Ramos (cell line): ENCODE data around the gene POLG.

ENCODE experiments used
- in situ Hi-C: fragments of 300-500 bp; cut with MboI; formaldehyde crosslinking; loops from one replicate; pipeline ENCODE4 v1.14.3; 2022; ENCODE audit warnings: low sequenced_read_pairs; ENCODE audit not compliant: unreplicated experiment

The POLG gene

DNA sequence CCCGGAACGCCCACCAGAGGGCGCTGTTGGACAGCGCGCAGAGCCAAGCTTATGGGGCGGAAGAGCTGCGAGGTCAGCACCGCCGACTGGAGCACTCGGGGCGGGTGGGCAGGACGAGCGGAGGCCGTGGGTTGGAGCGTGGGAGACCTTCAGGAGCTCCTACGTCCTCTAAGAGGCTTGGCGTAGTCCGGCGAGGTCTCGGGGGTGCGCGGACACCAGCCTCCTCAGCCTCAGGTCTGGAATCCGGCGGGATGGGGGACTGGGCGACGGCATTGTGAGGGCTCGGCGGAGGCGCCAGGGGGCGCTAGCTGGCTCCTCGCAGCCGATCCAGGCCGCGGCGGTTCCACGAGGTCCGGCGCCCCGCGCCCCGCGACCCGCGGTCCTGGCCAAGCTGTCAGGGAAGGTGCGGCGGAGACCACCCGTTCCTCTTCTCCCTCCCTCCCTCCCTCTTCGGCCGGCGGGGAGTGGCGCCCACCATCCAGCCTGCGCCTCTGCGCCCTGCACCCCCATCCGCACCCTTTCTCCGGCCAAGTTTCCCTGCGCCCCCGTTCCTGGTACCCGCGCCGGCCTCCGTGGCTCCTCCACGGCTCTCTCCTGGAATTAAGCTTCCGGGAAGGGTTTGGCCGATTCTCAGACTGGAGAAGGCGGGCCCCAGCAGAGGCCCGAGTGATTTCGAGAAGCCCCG is 24.3 kb upstream of the POLG start:
- in situ Hi-C loops, result loop anchor here (10.0 kb wide), 1 partner anchor 106 kb away; no protein-coding TSS in a partner anchor

- in situ Hi-C loops, result loop anchor here (10.0 kb wide), 1 partner anchor 106 kb away; no protein-coding TSS in a partner anchor
Observed at GRCh38 chr15:89358435-89358754, 23.8 kb upstream of the POLG start.

DNA sequence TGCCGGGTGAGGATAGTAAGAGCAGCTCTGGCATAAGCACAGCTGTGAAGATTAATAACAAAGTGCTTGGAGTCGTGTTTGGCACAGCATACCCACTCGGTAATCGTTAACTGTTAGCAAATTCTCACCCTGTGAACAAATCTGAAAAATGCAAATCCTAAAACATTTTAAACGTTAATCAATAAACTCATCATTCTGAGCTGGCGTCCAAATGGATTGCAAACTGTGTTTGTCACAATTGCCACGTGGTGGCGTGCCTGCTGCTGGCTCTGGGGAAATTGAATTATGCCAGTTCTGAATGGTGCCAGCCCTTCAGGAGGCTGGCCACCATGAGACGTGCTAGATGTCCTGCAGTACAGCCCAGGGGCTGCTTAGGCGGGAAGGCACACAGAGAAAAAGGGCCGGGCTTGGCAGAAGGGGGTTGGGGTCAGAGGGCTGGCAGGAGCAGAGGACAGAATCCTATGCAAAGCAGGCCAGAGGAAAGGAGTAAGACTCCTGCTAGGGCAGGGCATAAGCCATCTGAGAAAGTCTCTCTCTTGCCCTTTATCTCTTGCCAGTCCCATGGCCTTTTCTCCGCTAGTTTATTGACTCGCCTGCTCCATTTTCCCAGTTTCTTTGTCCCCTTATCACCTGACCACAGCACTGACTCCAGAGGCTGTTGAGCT is 22.1 kb upstream of the POLG start:
- in situ Hi-C loops, result loop anchor here (10.0 kb wide), 1 partner anchor 108 kb away; no protein-coding TSS in a partner anchor

DNA sequence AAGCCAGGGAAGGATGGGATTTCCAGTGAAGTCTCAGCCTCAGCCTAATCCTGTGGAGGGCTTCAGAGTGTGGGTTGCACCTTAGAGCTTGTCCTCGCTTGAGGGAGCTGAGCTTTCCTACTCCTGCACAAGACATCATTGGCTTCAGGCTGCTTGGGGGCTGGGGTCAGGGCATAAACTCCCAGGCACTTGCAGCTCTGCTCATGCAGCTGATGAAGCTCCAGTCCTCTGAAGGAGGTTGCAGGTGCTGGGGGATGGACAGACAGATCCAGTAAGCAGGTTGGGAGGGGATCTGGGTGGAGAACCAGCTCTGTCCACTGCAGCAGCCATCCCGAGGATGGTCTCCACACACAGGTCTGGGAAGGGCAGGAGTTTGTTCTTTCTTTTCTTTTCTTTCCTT is 19.4 kb upstream of the POLG start:
- in situ Hi-C loops, result loop anchor here (10.0 kb wide), 1 partner anchor 111 kb away; no protein-coding TSS in a partner anchor

DNA sequence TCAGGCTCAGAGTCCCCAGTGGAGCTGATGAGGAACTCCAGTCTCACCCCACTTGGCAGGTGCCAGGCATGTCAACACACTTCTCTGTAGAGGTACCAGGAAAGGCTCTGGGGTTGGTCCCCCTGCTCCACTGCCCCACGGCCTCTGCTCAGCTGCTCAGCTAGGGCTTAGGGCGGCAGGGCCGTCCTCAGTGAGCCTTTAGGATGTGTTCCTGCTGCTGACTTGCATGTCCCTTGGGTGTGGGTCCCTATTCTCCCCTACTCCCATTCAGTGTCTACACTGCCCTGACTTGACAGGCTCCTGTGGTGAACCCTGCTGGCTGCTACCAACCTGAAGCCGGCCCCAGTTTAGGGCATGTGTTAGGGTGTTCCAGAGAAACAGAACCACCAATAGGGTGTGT is 17.9 kb upstream of the POLG start:
- in situ Hi-C loops, result loop anchor here (10.0 kb wide), 1 partner anchor 112 kb away; no protein-coding TSS in a partner anchor

DNA sequence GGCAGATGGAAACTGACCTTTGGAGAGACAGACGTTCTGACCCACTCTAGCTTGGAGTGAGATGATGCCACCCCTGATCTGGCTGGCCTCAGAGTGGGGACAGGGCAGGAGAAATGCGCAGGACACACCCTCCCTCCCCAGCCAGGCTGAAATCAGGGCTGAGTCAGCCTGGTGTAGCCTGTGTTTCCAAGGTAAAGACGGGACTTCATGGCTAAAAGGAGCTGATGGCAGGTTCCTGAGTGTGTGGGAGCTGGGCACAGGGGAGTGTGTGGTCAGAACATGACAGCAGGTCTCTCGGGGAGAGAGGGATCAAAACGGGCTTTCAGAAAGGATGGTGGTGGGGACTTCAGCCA is 14.6 kb upstream of the POLG start:
- in situ Hi-C loops, result no loop called here

- in situ Hi-C loops, result no loop called here
Observed at GRCh38 chr15:89346516-89347231, 12.1 kb upstream of the POLG start.

- in situ Hi-C loops, result no loop called here
Observed at GRCh38 chr15:89345248-89345647, 10.6 kb upstream of the POLG start.

- in situ Hi-C loops, result no loop called here
Observed at GRCh38 chr15:89342840-89343239, 8.2 kb upstream of the POLG start.

GRCh38 chr15:89341316-89342005 is 6.8 kb upstream of the POLG start:
- in situ Hi-C loops, result no loop called here

GRCh38 chr15:89340573-89340972 is 5.9 kb upstream of the POLG start:
- in situ Hi-C loops, result no loop called here

DNA sequence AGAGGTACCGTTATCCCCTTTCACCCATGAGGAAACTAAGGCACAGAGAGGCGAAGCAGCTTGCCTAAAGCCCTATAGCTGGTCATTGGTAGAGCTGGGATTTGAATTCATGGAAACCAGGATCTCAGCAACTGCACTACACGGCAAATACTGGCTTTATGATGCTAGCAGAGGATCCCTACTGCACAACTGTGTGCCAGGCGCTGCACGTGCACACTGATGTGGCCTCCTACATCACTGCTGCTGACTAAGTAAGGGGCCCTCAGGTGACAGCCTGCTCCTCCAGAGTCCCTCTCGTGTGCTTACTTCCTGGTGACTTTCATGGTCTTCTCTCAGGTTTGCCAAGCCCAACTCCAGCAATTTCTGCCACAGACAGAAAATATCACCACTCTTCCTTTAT is 3.4 kb upstream of the POLG start:
- in situ Hi-C loops, result no loop called here

DNA sequence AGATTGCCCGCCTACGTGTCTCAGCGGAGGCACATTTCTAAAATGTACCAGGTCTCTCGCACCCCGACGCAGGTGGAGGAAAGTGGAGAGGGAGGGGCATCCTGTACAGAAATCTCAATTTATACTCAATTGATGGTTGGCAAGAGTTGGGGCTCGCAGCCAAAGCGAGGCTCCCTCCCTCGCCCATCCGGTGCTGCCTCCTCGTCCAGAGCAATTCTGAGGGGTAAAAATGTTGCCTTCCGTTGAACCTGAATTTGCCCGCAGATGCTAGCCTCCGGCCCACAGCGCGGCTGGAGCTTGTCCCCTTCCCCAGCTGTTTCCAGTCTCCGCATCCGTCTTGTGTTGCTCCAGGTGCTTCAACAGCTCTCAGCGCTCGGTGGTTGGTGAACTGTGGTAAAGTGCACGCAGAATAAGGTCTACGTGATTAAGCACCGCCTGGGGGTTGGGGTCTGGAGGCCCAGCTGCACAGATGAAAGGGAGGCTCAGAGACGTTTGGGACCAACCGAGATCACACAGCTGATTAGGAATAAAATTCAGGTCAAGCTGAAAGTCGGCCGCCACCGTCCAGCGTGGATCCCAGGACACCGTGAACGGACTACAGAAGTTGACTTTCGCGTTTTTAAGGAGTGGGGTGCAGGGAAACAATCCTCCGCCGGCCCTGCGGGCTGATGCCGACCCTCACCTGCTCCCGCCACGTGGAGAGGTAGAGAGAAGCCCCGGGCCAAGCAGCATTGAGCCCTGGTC is 846 bp upstream of the POLG start:
- in situ Hi-C loops, result no loop called here

- in situ Hi-C loops, result no loop called here
Observed at GRCh38 chr15:89333959-89334509, 590 bp downstream of the POLG start.

DNA sequence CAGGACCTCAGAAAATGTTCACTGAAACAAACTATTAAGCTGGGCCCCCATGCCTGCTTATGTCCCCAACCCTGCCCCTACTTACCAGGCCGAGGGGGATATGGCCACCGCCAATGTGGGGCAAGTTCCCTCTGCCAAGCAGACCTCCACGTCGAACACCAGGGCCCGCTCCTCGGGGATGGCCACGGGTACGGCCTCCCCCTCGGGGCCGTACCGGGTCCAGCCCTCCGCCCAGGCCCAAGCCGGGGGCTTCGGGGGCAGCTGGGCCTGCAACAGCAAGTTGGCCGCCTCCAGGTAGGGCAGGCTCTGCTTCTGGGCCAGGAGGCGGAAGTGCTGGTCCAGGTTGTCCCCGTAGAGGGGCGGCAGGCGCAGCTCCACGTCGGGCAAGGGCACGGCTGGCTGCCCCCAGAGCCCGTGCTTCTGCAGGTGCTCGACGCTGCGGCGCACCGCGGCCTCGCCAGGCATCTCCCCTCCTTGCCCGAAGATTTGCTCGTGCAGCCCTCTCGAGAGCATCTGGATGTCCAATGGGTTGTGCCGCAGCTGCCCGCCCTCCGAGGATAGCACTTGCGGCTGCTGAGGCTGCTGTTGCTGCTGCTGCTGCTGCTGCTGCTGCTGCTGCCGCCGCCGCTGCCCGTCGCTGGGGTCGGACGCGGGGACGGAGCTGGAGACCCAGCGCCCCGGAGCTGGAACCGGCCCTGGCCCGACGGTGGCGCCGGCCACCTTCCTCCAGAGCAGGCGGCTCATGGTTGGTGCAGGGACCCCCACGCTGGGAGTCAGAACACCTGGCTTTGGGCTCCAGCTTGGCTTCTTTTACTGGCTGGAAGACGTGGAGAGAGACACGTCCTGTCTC is 1.4 kb downstream of the POLG start:
- in situ Hi-C loops, result no loop called here

DNA sequence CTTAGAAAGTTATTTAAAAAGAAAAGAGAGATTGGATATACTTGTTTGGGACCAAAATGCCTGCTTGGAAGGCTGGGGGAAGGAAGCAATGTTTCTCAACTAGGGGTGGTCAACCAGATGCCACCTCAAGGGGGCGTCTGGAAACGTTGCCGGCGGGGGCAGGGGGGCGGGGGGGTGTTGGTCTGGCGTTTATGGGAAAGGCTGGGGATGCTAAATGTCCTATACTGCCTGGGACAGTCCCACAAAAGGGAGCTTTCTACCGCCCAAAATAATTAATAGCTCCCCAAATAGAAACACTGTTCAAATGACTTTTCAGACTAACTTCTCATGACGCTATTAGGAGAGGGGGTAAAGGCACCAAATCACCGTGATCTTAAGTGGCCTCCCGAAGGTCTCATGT is 2.2 kb downstream of the POLG start:
- in situ Hi-C loops, result no loop called here

GRCh38 chr15:89330881-89331595 is 3.6 kb downstream of the POLG start:
- in situ Hi-C loops, result no loop called here

DNA sequence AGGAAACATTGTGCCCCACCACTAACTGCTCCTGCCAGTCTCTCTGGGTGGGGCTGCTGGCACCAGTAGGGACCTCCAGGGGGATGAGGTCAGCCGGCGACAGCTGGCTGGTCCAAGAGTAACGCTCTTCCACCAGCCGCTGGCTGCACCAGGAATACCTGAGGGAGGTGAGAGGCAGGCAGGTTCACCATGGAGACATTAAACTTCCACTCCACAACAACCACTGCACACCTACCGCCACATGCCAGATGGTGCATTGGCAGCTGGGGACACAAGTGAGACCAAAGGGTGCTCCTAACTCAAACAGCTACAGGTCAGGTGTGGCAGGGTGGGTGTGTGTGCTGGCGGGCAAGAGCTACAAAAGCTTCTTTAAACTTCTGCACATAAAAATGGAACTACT is 4.5 kb downstream of the POLG start:
- in situ Hi-C loops, result no loop called here
